NB4 (cell line): Measurements from ENCODE around the gene ZNF440.
"Not testable (repeated sequence)": the region's sequence is repeated elsewhere in the genome, so short reads cannot be mapped to it uniquely, and the experiment has no call there.

ENCODE experiments used
- DNase-seq: peaks from one replicate; pipeline ENCODE4 v3.0.0; 2010; ENCODE audit warnings: low read depth
- H3K4me3 ChIP-seq: one replicate; pipeline ENCODE4 v1.5.1; 2011; ENCODE audit warnings: mild to moderate bottlenecking, low read depth, low read length, moderate library complexity
- MYC ChIP-seq: IDR thresholded peaks from 2 replicates; pipeline ENCODE4 v1.6.1; 2011; ENCODE audit warnings: low read depth, low read length
- POLR2A ChIP-seq: IDR thresholded peaks from 2 replicates; pipeline ENCODE4 v1.6.1; 2011; ENCODE audit warnings: mild to moderate bottlenecking; ENCODE audit not compliant: insufficient read length; ENCODE audit errors: extremely low read depth
- TF ChIP-seq, protein P1 (sequence below): IDR thresholded peaks from 2 replicates; pipeline ENCODE4 v1.6.1; 2011; ENCODE audit warnings: low read depth, low read length
- TF ChIP-seq, protein P2 (sequence below): IDR thresholded peaks from one replicate; pipeline ENCODE4 v1.5.1; 2012; ENCODE audit warnings: low read depth, low read length

ZNF440 gene

DNA sequence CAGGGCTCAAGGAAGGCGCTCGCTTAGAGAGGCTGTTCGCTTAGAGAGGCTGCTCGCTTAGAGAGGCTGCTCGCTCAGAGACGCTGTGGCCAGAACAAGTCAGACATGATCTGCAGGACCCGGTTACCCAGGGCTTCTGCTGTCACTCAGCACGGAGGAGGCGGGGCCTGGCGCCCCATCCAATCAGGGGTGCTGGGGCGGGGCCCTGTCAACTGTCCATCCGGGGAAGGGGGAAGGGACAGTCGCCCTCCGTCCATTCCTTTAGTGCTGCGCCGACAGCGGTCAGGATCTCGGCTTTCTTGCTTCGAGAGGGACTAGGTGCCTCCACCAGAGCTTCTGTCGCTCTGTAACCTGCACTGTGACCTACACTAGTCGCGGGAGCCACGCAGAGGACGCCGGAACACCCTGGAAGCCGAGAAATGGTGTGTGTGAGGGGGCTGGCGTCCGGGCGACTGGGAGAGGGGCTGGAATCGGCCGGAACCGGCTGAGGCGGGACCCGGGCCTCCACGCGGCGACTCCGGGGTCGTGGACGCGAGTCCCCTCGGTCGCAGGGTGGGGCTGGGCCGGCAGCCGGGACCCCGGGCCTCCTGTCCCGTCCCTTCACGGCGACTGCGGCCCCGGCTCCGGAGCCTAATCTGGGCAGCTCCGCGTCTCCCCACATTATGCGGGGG lies at the start of gene ZNF440:
Gene ZNF440, plus strand, starts transcription at position 245 of the 671 bp plus-strand sequence. Its CDS starts 175 bp downstream, at position 420.
- peak; percentile 95 for DNase-seq
- H3K4me3 ChIP-seq = peak within 1 kb of the TSS; percentile 89
- TF ChIP-seq MYC = no peak
- TF ChIP-seq, protein P1, sequence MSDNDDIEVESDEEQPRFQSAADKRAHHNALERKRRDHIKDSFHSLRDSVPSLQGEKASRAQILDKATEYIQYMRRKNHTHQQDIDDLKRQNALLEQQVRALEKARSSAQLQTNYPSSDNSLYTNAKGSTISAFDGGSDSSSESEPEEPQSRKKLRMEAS = no peak
- TF ChIP-seq POLR2A = peak; percentile 95
- TF ChIP-seq, protein P2, sequence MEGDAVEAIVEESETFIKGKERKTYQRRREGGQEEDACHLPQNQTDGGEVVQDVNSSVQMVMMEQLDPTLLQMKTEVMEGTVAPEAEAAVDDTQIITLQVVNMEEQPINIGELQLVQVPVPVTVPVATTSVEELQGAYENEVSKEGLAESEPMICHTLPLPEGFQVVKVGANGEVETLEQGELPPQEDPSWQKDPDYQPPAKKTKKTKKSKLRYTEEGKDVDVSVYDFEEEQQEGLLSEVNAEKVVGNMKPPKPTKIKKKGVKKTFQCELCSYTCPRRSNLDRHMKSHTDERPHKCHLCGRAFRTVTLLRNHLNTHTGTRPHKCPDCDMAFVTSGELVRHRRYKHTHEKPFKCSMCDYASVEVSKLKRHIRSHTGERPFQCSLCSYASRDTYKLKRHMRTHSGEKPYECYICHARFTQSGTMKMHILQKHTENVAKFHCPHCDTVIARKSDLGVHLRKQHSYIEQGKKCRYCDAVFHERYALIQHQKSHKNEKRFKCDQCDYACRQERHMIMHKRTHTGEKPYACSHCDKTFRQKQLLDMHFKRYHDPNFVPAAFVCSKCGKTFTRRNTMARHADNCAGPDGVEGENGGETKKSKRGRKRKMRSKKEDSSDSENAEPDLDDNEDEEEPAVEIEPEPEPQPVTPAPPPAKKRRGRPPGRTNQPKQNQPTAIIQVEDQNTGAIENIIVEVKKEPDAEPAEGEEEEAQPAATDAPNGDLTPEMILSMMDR = no peak

DNA sequence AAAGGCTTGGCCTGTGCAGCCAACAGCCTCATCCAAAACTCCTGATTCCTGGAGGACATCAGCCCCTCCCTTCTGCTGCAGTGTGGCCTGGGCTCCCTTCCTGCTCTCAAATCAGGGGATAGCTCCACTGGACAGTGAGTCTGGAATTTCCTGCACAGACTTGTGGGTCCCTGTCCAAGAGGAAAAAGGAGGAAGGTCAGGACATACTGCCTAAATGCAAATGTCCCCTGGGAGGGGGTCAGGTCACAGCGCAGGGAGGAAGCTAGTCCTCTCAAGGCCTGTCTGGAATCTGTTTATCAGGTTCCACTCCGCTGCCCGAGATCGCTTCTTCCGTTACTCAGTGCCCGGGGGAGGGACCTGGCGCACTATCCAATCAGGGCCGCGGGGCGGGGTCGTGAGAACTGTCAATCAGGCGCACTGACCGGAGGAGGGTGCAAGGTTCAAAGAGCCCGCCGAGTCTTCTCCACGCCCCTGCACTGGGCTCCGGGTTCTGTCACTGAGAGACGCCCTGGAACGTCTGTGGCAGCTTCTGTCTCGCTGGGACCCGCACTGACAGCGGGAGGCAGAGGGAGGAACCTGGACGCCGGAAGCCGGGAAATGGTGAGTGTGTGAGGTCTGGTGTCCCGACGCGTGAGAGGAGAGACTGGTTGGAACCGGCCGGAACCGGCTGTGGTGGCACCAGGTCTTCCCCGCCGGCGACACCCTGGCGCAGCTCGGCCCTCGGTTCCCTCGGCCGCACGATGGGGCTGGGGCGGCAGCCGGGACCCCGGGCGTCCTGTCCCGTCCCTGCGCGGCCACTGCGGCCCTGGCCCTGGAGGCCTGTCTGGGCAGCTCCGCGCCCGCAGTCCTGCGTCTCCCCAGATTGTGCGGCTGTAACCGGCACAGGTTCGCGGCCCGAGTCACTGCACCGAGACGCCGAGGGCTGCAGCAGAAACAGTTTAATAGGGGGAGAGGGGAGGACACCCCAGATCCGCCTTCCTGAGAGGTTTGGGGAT lies 47.2 kb upstream of the ZNF440 start, which contains the start of gene ZNF441:
Gene ZNF441, plus strand, starts transcription at position 404 of the 995 bp plus-strand sequence. Its CDS starts 194 bp downstream, at position 598.
- TF ChIP-seq, protein P2 = no peak
- TF ChIP-seq MYC (peak; percentile 67), POLR2A (peak; percentile 66)
- TF ChIP-seq, protein P1 = peak; percentile 65
- peak; percentile 96 for DNase-seq
- H3K4me3 ChIP-seq = peak within 1 kb of the TSS; percentile 69

DNA sequence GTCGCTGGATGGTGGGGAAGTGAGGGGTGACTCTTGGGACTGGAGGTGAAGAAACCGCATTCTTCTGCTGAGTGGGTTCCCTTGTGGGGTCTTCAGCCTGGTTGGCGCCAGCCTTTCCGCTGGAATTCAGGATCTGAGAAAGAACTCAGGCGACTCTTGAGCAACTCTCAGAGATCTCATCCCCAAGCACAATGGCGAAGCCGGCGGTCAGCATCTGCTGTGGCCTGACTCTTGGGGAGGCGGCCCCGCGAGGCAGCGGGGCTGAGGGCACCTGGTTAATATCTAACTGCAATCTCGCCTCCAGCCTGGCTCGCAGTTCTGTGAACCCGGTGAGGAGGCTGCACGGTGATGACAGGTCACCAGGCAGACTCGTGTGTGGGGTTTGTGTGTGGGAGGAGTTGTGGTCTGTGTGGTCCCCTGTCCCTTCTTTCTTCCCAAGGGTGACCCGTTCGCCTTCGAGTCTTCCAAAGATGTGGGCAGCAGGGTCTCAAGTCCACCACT lies 46.4 kb upstream of the ZNF440 start:
- TF ChIP-seq, protein P1 = 0 out of 2 replicates have a peak, but pooled peaks have one; percentile 28
- TF ChIP-seq, protein P2 = no peak
- TF ChIP-seq MYC (no peak), POLR2A (no peak)
- H3K4me3 ChIP-seq = peak overlapping the region; percentile 69
- peak; percentile 53 for DNase-seq

DNA sequence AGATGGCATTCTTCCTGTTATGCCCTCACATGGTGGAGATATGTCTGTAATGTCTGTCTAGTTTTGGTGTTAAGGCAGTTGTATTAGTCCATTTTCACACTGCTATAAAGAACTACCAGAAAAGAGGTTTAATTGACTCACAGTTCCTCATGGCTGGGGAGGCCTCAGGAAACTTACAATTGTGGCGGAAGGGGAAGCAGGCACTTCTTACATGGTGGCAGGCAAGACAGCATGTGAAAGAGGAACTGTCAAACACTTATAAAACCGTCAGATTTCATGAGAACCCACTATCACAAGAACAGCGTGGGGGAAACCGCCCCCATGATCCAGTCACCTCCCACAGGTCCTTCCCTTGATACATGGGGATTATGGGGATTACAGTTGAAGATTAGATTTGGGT lies 44.1 kb upstream of the ZNF440 start:
- peak; percentile 30 for DNase-seq
- TF ChIP-seq MYC = no peak
- no peak for TF ChIP-seq POLR2A
- TF ChIP-seq, protein P2 = no peak
- TF ChIP-seq, protein P1 = no peak
- H3K4me3 ChIP-seq = no peak overlapping the region

DNA sequence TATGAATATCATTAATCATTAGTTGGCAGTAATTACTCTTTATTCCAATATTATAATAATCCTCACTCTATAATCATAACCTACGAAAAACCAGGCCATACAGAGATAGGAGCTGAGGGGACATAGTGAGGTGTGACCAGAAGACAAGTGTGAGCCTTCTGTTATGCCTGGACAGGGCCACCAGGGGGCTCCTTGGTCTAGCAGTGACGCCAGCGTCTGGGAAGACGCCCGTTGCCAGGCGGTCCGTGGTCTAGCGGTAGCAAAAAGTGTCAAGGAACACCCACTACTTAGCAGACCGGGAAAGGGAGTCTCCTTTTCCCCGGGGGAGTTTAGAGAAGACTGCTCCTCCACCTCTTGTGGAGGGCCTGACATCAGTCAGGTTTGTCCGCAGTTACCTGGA lies 42.6 kb upstream of the ZNF440 start:
- TF ChIP-seq, protein P2 = peak; percentile 29
- not testable (repeated sequence) for H3K4me3 ChIP-seq
- peak; percentile 10 for DNase-seq

DNA sequence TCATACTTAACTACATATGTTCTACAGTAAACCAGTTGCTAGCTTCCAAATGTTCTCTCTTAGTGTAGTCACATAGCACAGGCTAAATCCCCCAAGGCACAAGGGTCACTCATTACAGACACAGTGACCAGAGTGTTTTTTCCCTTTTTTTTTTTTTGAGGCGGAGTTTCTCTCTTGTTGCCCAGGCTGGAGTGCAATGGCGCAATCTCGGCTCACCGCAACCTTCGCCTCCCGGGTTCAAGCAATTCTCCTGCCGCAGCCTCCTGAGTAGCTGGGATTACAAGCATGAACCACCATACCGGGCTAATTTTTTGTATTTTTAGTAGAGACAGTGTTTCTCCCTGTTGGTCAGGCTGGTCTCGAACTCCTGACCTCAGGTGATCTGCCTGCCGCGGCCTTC lies 37.4 kb upstream of the ZNF440 start:
- not testable (repeated sequence) for H3K4me3 ChIP-seq, DNase-seq
